HCT116 (cell line): Measurements from ENCODE around the gene P2RX5. TPM values are rescaled to one million over a fixed set of nuclear protein-coding genes. Genes with fewer than 3 reads are reported as not detected.
A peak's percentile ranks its signal among the peaks of the same experiment; 100 is the strongest.

Experiments
- ATAC-seq: fragments of 200-7000 bp; cut with Tn5 transposase; 2 replicates; pipeline ENCODE4 v1.9.1; 2020; ENCODE audit warnings: mild to moderate bottlenecking, moderate library complexity
- BruUV-seq: library from RNA; stranded (reverse); fragments of 400-500 nt; replicated peaks from 2 replicates; lab custom pipeline; 2021; lab: Mats Ljungman, UMichigan
- CTCF ChIA-PET: fragments of 300-600 bp; sonication (Branson Sonifier 250); formaldehyde crosslinking; loops from one replicate; lab custom pipeline; 2021; ENCODE audit warnings: antibody characterized with exemption; lab: Charles Lee
- POLR2A ChIA-PET: fragments of 300-600, 350-600 bp; sonication (Branson Sonifier 250); formaldehyde crosslinking; loops from one replicate; lab custom pipeline; 2021; ENCODE audit warnings: antibody characterized with exemption; lab: Charles Lee
- RAD21 ChIA-PET, 2 experiments: fragments of 300-600 bp; sonication (Branson Sonifier 250); formaldehyde crosslinking; loops; one replicate each; lab custom pipeline; 2023; ENCODE audit warnings: low total read pairs in 2 of 2; ENCODE audit not compliant: uncharacterized antibody in 2 of 2, unreplicated experiment in 2 of 2, low non-redundant PET in 1 of 2; lab: Charles Lee
- DNase-seq: peaks from one replicate; pipeline ENCODE4 v3.0.0-alpha.2; 2010; ENCODE audit warnings: low read depth, low spot score
- H2AFZ ChIP-seq: fragments of 200-600 bp; shearing (Covaris generic), sonication (generic); 2 replicates; pipeline ENCODE4 v1.6.1; 2017; ENCODE audit warnings: low read depth, mixed run types, mixed read lengths, antibody characterized with exemption, low read length; ENCODE audit not compliant: poor library complexity, severe bottlenecking
- H3K27ac ChIP-seq: 2 replicates; pipeline ENCODE4 v1.5.1; 2012; ENCODE audit warnings: low read depth, low read length
- H3K27me3 ChIP-seq: fragments of 200-600 bp; sonication (generic); 2 replicates; pipeline ENCODE4 v1.6.1; 2016; ENCODE audit warnings: mixed run types, low read length, mixed read lengths; ENCODE audit not compliant: insufficient read depth
- H3K36me3 ChIP-seq, 2 experiments: fragments of 200-500 bp in 1 of 2; fragments of 200-600 bp in 1 of 2; sonication (Bioruptor generic) in 1 of 2; sonication (generic) in 1 of 2; 2 replicates each; pipeline versions ENCODE4 v1.5.1 to v1.6.1; 2014 to 2016; ENCODE audit warnings: low read length in 2 of 2, inconsistent platforms in 1 of 2, mixed read lengths in 1 of 2, mixed run types in 1 of 2; ENCODE audit not compliant: insufficient read depth in 2 of 2, control insufficient read depth in 1 of 2
- H3K4me1 ChIP-seq, 2 experiments: fragments of 200-600 bp in 1 of 2; sonication (generic) in 1 of 2; 2 replicates each; pipeline versions ENCODE4 v1.5.1 to v1.6.1; 2012 to 2017; ENCODE audit warnings: low read length in 2 of 2, inconsistent platforms in 1 of 2, mild to moderate bottlenecking in 1 of 2, mixed read lengths in 1 of 2, mixed run types in 1 of 2, moderate library complexity in 1 of 2; ENCODE audit not compliant: insufficient read depth in 2 of 2, control insufficient read depth in 1 of 2
- H3K4me2 ChIP-seq: fragments of 200-600 bp; sonication (generic); 2 replicates; pipeline ENCODE4 v1.6.1; 2017; ENCODE audit warnings: mixed run types, low read length, mixed read lengths
- H3K4me3 ChIP-seq, 2 experiments: fragments of 200-600 bp in 1 of 2; sonication (generic) in 1 of 2; replicated peaks in 1 of 2; 2 replicates each; pipeline ENCODE4 v1.5.1; 2011 to 2016; ENCODE audit warnings: low read length in 2 of 2, control low read depth in 1 of 2, low read depth in 1 of 2, mild to moderate bottlenecking in 1 of 2, mixed read lengths in 1 of 2, mixed run types in 1 of 2
- H3K79me2 ChIP-seq: fragments of 200-600 bp; sonication (generic); 2 replicates; pipeline ENCODE4 v1.6.1; 2017; ENCODE audit warnings: mild to moderate bottlenecking, mixed run types, low read length, moderate library complexity, mixed read lengths; ENCODE audit not compliant: insufficient read depth
- H3K9ac ChIP-seq: fragments of 200-600 bp; sonication (generic); 2 replicates; pipeline ENCODE4 v1.6.1; 2016; ENCODE audit warnings: low read length, mixed read lengths
- H3K9me2 ChIP-seq: fragments of 200-600 bp; sonication (generic), shearing (Covaris generic); 2 replicates; pipeline ENCODE4 v1.6.1; 2017; ENCODE audit warnings: mixed run types, mild to moderate bottlenecking, moderate library complexity; ENCODE audit not compliant: insufficient read depth
- H3K9me3 ChIP-seq, 2 experiments: fragments of 200-500 bp in 1 of 2; fragments of 200-600 bp in 1 of 2; sonication (Bioruptor generic) in 1 of 2; sonication (generic) in 1 of 2; 2 replicates each; pipeline ENCODE4 v1.6.1; 2014 to 2017; ENCODE audit warnings: low read length in 2 of 2, mixed read lengths in 2 of 2, inconsistent platforms in 1 of 2, low read depth in 1 of 2, mild to moderate bottlenecking in 1 of 2, mixed run types in 1 of 2, moderate library complexity in 1 of 2; ENCODE audit not compliant: control insufficient read depth in 1 of 2, insufficient read depth in 1 of 2
- H4K20me1 ChIP-seq: fragments of 200-600 bp; sonication (generic), shearing (Covaris generic); 2 replicates; pipeline ENCODE4 v1.6.1; 2017; ENCODE audit warnings: mixed run types, mild to moderate bottlenecking, moderate library complexity; ENCODE audit not compliant: insufficient read depth
- CEBPB ChIP-seq: IDR thresholded peaks from 2 replicates; pipeline ENCODE4 v1.6.1; 2012; ENCODE audit warnings: low read depth
- EZH2 ChIP-seq: fragments of 200-600 bp; sonication (generic); IDR thresholded peaks from 2 replicates; pipeline ENCODE4 v1.6.1; 2017; ENCODE audit warnings: antibody characterized with exemption, mixed run types
- EZH2phosphoT487 ChIP-seq: fragments of 200-600 bp; IDR thresholded peaks from 2 replicates; pipeline ENCODE4 v1.6.1; 2018; ENCODE audit warnings: antibody characterized with exemption, borderline replicate concordance
- RAD21 ChIP-seq: IDR thresholded peaks from 2 replicates; pipeline ENCODE4 v1.6.1; 2012; ENCODE audit warnings: low read depth, mild to moderate bottlenecking
- SIN3A ChIP-seq: IDR thresholded peaks from 2 replicates; pipeline ENCODE4 v1.6.1; 2012; ENCODE audit warnings: low read depth
- SP1 ChIP-seq: IDR thresholded peaks from 2 replicates; pipeline ENCODE4 v1.6.1; 2012; ENCODE audit warnings: low read depth
- SRF ChIP-seq: IDR thresholded peaks from 2 replicates; pipeline ENCODE4 v1.6.1; 2012; ENCODE audit warnings: low read depth
- ZFX ChIP-seq: fragments of 450-650 bp; IDR thresholded peaks from 2 replicates; pipeline ENCODE4 v1.6.1; 2017
- intact Hi-C: fragments of 100-400 bp; cut with micrococcal nuclease; formaldehyde crosslinking; loops from 2 replicates; pipeline ENCODE4 v1.10.0; 2022
- total RNA-seq: library from RNA; stranded (reverse); gene quantifications from one replicate; pipeline ENCODE4 v1.2.1, GENCODE V29; 2021; ENCODE audit not compliant: unreplicated experiment
- TF ChIP-seq, protein P1 (sequence below): IDR thresholded peaks from 2 replicates; pipeline ENCODE4 v1.6.1; 2012

P2RX5 gene
- total RNA-seq, 1 experiment from 2014 or later, result 9.0 TPM

DNA sequence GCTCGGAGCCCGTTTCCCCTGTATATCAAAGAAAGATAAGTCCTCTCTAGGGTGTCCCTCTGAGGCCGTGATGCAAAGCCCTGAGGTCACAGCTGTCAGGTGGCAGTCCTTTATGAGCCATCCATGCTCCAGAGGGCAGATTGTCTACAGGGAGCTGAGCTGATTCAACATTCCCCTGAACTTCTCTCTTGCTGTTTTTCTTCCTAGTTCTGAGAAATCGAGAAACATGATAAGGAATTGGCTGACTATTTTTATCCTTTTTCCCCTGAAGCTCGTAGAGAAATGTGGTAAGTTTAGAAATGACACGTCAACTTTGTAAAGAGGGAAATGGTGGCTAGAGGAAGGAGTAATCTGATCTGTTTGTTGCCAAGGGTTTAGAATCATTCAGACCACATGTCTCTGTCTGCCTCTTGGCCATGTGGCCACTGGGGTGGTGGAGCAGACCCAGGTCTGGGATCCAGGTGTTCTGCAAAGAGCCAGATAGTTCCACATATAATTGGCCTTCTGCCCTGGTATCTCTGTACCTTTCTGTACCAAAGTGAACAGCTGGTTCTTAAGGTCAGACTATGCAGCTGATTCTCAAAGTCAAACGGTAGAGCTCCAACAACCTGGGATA lies 55.9 kb downstream of the P2RX5 start:
- no peaks in the 10 kb centered on the region for H4K20me1 ChIP-seq
- ATAC-seq (no peak), DNase-seq (no peak)
- RAD21 ChIA-PET, result no interaction called here
- H3K27ac ChIP-seq, result no peak overlapping the region
- CTCF ChIA-PET, result no interaction called here
- peaks cover 8% of the 10 kb centered on the region; the same call in 1 of the 2 replicates for H3K79me2 ChIP-seq
- H2AFZ ChIP-seq, result no peak overlapping the region
- BruUV-seq, result no TSS peak
- TF ChIP-seq RAD21 (no peak), EZH2 (no peak), EZH2phosphoT487 (no peak), SRF (no peak), CEBPB (no peak), ZFX (no peak), SP1 (no peak)
- TF ChIP-seq, protein P1, sequence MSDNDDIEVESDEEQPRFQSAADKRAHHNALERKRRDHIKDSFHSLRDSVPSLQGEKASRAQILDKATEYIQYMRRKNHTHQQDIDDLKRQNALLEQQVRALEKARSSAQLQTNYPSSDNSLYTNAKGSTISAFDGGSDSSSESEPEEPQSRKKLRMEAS, result no peak
- no peaks in the 10 kb centered on the region for H3K9me2 ChIP-seq
- H3K4me3 ChIP-seq, result no peak overlapping the region
- H3K9ac ChIP-seq, result no peak overlapping the region
- H3K9me3 ChIP-seq, result no peaks in the 10 kb centered on the region
- intact Hi-C loops, result loop anchor here (5.0 kb wide), 1 partner anchor 103 kb away; no protein-coding TSS in a partner anchor
- no peaks in the 10 kb centered on the region for H3K27me3 ChIP-seq
- POLR2A ChIA-PET, result no interaction called here
- no peak overlapping the region for H3K4me2 ChIP-seq
- H3K4me1 ChIP-seq, result peaks cover 0 to 8% of the 10 kb centered on the region in 2 experiments; a peak in 1 of 4 replicates
- H3K36me3 ChIP-seq, result no peaks in the 10 kb centered on the region

DNA sequence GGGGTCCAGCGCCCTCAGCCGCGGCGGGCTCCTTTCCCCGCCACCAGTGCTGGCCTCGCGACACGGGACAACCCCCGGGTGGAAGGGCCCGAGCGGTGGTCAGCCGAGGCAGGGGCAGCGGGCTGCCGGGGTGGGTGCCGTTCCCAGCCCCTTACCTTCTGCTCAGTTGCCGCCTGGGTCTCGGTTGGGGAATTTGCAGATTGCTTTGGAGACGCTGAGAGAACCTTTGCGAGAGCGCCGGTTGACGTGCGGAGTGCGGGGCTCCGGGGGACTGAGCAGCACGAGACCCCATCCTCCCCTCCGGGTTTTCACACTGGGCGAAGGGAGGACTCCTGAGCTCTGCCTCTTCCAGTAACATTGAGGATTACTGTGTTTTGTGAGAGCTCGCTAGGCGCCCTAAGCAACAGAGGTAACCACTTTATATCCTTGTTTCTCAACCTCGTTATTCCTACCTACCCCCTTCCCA lies 59.0 kb downstream of the P2RX5 start:
- TF ChIP-seq SIN3A, result peak; percentile 1; the same call in 1 of the 2 replicates
- no peak for TF ChIP-seq SRF
- Histone ChIP-seq H3K27me3 (no peaks in the 10 kb centered on the region), H4K20me1 (no peaks in the 10 kb centered on the region), H3K9me3 (no peaks in the 10 kb centered on the region), H3K4me1 (peaks cover 6 to 15% of the 10 kb centered on the region in 2 experiments; a peak in 3 of 4 replicates), H3K36me3 (0 out of 4 replicates have a peak, but pooled peaks cover 0 to 8% of the 10 kb centered on the region in 2 experiments), H3K4me2 (peak overlapping the region; percentile 98), H3K79me2 (peaks cover 35% of the 10 kb centered on the region), H2AFZ (no peak overlapping the region), H3K27ac (peak overlapping the region; percentile 94), H3K9ac (peak overlapping the region; percentile 92), H3K9me2 (no peaks in the 10 kb centered on the region), H3K4me3 (peak overlapping the region; percentile 94)
- ATAC-seq (peak; percentile 3), DNase-seq (no peak)
- RAD21 ChIA-PET, result interaction anchor here in 1 of 2 experiments (0.7 kb wide), 1 partner anchor 82 kb away, joined by 6 read pairs; no protein-coding TSS in a partner anchor
- intact Hi-C loops, result loop anchor here (5.0 kb wide), 1 partner anchor 100 kb away; no protein-coding TSS in a partner anchor
- POLR2A ChIA-PET, result interaction anchor here (1.3 to 1.5 kb wide), 2 partner anchors 13 to 26 kb away, joined by 3 to 5 read pairs; no protein-coding TSS in a partner anchor
- BruUV-seq, result TSS peak; percentile 65
- CTCF ChIA-PET, result interaction anchor here (1.0 to 1.4 kb wide), 2 partner anchors 34 to 102 kb away, joined by 4 to 10 read pairs; no protein-coding TSS in a partner anchor
